ENCODE measurements around the gene BFSP1. TPM values are rescaled to one million over a fixed set of nuclear protein-coding genes. Genes with fewer than 3 reads are reported as not detected.

The BFSP1 gene
- total RNA-seq, 4 donors from 2014 or later: 1.5 to 5.1 (median 3.1) TPM

- no peak overlapping the region for H3K27ac ChIP-seq
- H3K9me3 ChIP-seq: no peaks in the 10 kb centered on the region
- intact Hi-C loops (cut with DNase I; ENCODE audit: low total_unique reads): no loop called here
- H3K36me3 ChIP-seq: no peaks in the 10 kb centered on the region
- no peaks in the 10 kb centered on the region for H3K27me3 ChIP-seq
- DNase-seq: no peak
- H3K4me1 ChIP-seq: no peaks in the 10 kb centered on the region
- TF ChIP-seq CTCF (IDR thresholded peaks at IDR 0.05) (no peak), POLR2A (IDR thresholded peaks at IDR 0.05) (no peak)
- no peak overlapping the region for H3K4me3 ChIP-seq
These were observed 1.0 kb downstream of the BFSP1 start for GRCh38 chr20:17530153-17530552.

GRCh38 chr20:17529586-17529985, 1.6 kb downstream of the BFSP1 start:
- H3K27ac ChIP-seq: no peak overlapping the region
- no peaks in the 10 kb centered on the region for H3K9me3 ChIP-seq
- no peak for DNase-seq
- no peaks in the 10 kb centered on the region for H3K36me3 ChIP-seq
- H3K4me1 ChIP-seq: no peaks in the 10 kb centered on the region
- TF ChIP-seq CTCF (IDR thresholded peaks at IDR 0.05): no peak
- H3K27me3 ChIP-seq: no peaks in the 10 kb centered on the region
- intact Hi-C loops (cut with DNase I; ENCODE audit: low total_unique reads): no loop called here
- H3K4me3 ChIP-seq: no peak overlapping the region

GRCh38 chr20:17525650-17526049, 5.5 kb downstream of the BFSP1 start:
- Histone ChIP-seq H3K27ac (no peak overlapping the region), H3K4me3 (no peak overlapping the region), H3K27me3 (no peaks in the 10 kb centered on the region), H3K9me3 (no peaks in the 10 kb centered on the region), H3K4me1 (no peaks in the 10 kb centered on the region), H3K36me3 (no peaks in the 10 kb centered on the region)
- no peak for DNase-seq
- intact Hi-C loops (cut with DNase I; ENCODE audit: low total_unique reads): no loop called here
- TF ChIP-seq CTCF (IDR thresholded peaks at IDR 0.05) (no peak), POLR2A (IDR thresholded peaks at IDR 0.05) (no peak)

GRCh38 chr20:17525132-17525531, 6.0 kb downstream of the BFSP1 start:
- intact Hi-C loops (cut with DNase I; ENCODE audit: low total_unique reads): no loop called here
- Histone ChIP-seq H3K27me3 (no peaks in the 10 kb centered on the region), H3K4me1 (no peaks in the 10 kb centered on the region), H3K27ac (no peak overlapping the region), H3K36me3 (no peaks in the 10 kb centered on the region), H3K4me3 (no peak overlapping the region), H3K9me3 (no peaks in the 10 kb centered on the region)
- TF ChIP-seq POLR2A (IDR thresholded peaks at IDR 0.05) (no peak), CTCF (IDR thresholded peaks at IDR 0.05) (no peak)
- no peak for DNase-seq

GRCh38 chr20:17524560-17524959, 6.6 kb downstream of the BFSP1 start:
- H3K9me3 ChIP-seq: no peaks in the 10 kb centered on the region
- H3K27ac ChIP-seq: no peak overlapping the region
- H3K36me3 ChIP-seq: no peaks in the 10 kb centered on the region
- H3K27me3 ChIP-seq: no peaks in the 10 kb centered on the region
- intact Hi-C loops (cut with DNase I; ENCODE audit: low total_unique reads): no loop called here
- TF ChIP-seq CTCF (IDR thresholded peaks at IDR 0.05): no peak
- no peak for TF ChIP-seq POLR2A (IDR thresholded peaks at IDR 0.05)
- no peak overlapping the region for H3K4me3 ChIP-seq
- no peaks in the 10 kb centered on the region for H3K4me1 ChIP-seq
- DNase-seq: no peak
